Loucy (cell line): ENCODE results near the gene WLS.

Experiments
- H2AFZ ChIP-seq: fragments of 200-600 bp; sonication (generic); 2 replicates; pipeline ENCODE4 v1.6.0; 2016; ENCODE audit warnings: antibody characterized with exemption, mild to moderate bottlenecking, low read length, moderate library complexity
- H3F3A ChIP-seq: fragments of 200-600 bp; 2 replicates; pipeline ENCODE4 v1.6.0; 2016; ENCODE audit warnings: antibody characterized with exemption, low read depth, mild to moderate bottlenecking
- H3K27me3 ChIP-seq: fragments of 200-600 bp; sonication (generic); 2 replicates; pipeline ENCODE4 v1.6.1; 2014; ENCODE audit warnings: low read length, mild to moderate bottlenecking; ENCODE audit not compliant: insufficient read depth, poor library complexity, severe bottlenecking
- H3K36me3 ChIP-seq: fragments of 200-600 bp; sonication (generic); 2 replicates; pipeline ENCODE4 v1.6.1; 2016; ENCODE audit warnings: low read length; ENCODE audit not compliant: insufficient read depth
- H3K4me1 ChIP-seq: fragments of 200-600 bp; sonication (generic); 2 replicates; pipeline ENCODE4 v1.5.1; 2014; ENCODE audit warnings: low read length, mild to moderate bottlenecking; ENCODE audit not compliant: insufficient read depth, poor library complexity, severe bottlenecking
- H3K4me2 ChIP-seq: fragments of 200-600 bp; sonication (generic); 2 replicates; pipeline ENCODE4 v1.6.0; 2014; ENCODE audit warnings: antibody characterized with exemption, low read length, low read depth, mild to moderate bottlenecking; ENCODE audit not compliant: poor library complexity, severe bottlenecking
- H3K4me3 ChIP-seq: fragments of 200-600 bp; sonication (generic); 2 replicates; pipeline ENCODE4 v1.5.1; 2014; ENCODE audit warnings: low read length, mild to moderate bottlenecking, mixed read lengths; ENCODE audit not compliant: poor library complexity, severe bottlenecking
- H3K79me2 ChIP-seq: fragments of 200-600 bp; sonication (generic); 2 replicates; pipeline ENCODE4 v1.6.1; 2014; ENCODE audit warnings: low read length; ENCODE audit not compliant: insufficient read depth
- H3K9ac ChIP-seq: fragments of 200-600 bp; sonication (generic); 2 replicates; pipeline ENCODE4 v1.6.0; 2014; ENCODE audit warnings: mild to moderate bottlenecking, low read depth, low read length, moderate library complexity; ENCODE audit not compliant: poor library complexity, severe bottlenecking
- H3K9me2 ChIP-seq: fragments of 200-600 bp; sonication (generic); replicated peaks from 2 replicates; pipeline ENCODE4 v1.6.1; 2016; ENCODE audit warnings: low read depth, low read length, mixed read lengths
- H3K9me3 ChIP-seq: fragments of 200-600 bp; sonication (generic); 2 replicates; pipeline ENCODE4 v1.6.1; 2014; ENCODE audit warnings: mild to moderate bottlenecking, antibody characterized with exemption, low read length, low read depth; ENCODE audit not compliant: insufficient read depth
- H4K20me1 ChIP-seq: fragments of 200-600 bp; sonication (generic); 2 replicates; pipeline ENCODE4 v1.6.0; 2014; ENCODE audit warnings: antibody characterized with exemption, low read length, mild to moderate bottlenecking; ENCODE audit not compliant: insufficient read depth, poor library complexity, severe bottlenecking
- EZH2phosphoT487 ChIP-seq: fragments of 200-600 bp; IDR thresholded peaks from 2 replicates; pipeline ENCODE4 v1.6.1; 2018; ENCODE audit warnings: antibody characterized with exemption, mild to moderate bottlenecking, moderate library complexity, borderline replicate concordance
- TF ChIP-seq, protein P1 (sequence below): fragments of 200-600 bp; sonication (generic); conservative IDR thresholded peaks from 2 replicates; pipeline ENCODE4 v1.5.1; 2014; ENCODE audit warnings: mild to moderate bottlenecking, antibody characterized with exemption, low read length

Gene WLS

DNA sequence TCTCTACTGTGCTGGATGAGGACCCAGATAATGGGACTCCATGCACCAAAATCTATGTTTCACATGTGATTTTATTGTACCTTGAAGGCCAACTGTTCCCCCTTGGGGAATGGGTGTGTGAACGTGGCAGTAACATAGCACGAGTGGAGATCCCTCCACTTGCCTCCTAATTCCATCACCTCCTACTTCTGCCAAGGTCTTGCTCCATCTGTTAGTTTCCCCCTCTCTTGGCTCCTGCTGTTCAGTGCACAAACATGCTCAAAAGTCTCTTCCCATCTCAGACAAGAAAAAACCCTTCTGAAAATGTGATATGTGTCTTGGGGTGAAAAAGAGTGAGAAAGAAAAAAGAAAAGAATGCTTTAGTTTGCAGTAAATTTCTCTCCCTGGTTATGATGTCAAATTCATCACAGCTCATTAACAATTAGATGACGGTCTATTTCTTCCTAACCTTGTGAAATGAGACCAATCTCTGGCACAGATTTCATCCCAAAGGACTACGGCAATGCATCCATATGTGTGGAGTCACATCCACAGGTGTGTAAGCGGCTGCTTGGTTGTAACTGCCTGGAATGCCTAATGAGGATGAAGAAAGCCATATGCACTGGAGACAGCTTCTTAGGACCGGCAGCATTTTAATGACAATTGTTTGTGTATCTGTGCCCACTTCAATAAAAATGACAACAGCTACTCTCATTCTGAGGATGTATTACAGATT, 102.6 kb downstream of the WLS start:
- no peak overlapping the region for H3K4me3 ChIP-seq
- TF ChIP-seq, protein P1, sequence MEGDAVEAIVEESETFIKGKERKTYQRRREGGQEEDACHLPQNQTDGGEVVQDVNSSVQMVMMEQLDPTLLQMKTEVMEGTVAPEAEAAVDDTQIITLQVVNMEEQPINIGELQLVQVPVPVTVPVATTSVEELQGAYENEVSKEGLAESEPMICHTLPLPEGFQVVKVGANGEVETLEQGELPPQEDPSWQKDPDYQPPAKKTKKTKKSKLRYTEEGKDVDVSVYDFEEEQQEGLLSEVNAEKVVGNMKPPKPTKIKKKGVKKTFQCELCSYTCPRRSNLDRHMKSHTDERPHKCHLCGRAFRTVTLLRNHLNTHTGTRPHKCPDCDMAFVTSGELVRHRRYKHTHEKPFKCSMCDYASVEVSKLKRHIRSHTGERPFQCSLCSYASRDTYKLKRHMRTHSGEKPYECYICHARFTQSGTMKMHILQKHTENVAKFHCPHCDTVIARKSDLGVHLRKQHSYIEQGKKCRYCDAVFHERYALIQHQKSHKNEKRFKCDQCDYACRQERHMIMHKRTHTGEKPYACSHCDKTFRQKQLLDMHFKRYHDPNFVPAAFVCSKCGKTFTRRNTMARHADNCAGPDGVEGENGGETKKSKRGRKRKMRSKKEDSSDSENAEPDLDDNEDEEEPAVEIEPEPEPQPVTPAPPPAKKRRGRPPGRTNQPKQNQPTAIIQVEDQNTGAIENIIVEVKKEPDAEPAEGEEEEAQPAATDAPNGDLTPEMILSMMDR = no peak
- TF ChIP-seq EZH2phosphoT487 = no peak
- H3K79me2 ChIP-seq = no peaks in the 10 kb centered on the region
- H3K27me3 ChIP-seq = no peaks in the 10 kb centered on the region
- H3K4me1 ChIP-seq = peaks cover 5% of the 10 kb centered on the region
- H3F3A ChIP-seq = no peaks in the 10 kb centered on the region
- no peaks in the 10 kb centered on the region for H4K20me1 ChIP-seq
- H3K4me2 ChIP-seq = no peak overlapping the region
- no peak overlapping the region for H2AFZ ChIP-seq
- H3K9ac ChIP-seq = no peak overlapping the region
- no peaks in the 10 kb centered on the region for H3K9me2 ChIP-seq
- no peaks in the 10 kb centered on the region for H3K9me3 ChIP-seq
- no peaks in the 10 kb centered on the region for H3K36me3 ChIP-seq

DNA sequence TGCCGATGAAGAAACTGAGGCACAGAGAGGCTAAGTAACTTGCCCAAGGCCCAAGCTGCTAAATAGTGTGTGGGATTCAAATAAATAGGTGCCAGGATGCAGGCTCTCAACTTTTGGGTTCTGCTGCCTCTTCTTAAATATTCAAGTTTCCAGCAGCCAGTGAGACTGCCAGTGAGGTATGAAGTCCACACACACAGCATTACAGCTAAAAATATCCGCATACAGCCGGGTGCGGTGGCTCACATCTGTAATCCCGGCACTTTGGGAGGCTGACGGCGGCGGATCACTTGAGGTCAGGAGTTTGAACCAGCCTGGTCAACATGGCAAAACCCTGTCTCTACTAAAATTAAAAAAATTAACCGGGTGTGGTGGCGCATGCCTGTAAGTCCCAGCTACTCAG, 103.5 kb downstream of the WLS start:
- Histone ChIP-seq H3K9ac (no peak overlapping the region), H3K27me3 (no peaks in the 10 kb centered on the region), H3K4me2 (no peak overlapping the region), H3F3A (no peaks in the 10 kb centered on the region), H3K4me1 (peaks cover 5% of the 10 kb centered on the region), H3K36me3 (no peaks in the 10 kb centered on the region), H3K9me2 (no peaks in the 10 kb centered on the region), H3K79me2 (no peaks in the 10 kb centered on the region), H2AFZ (no peak overlapping the region), H3K9me3 (no peaks in the 10 kb centered on the region), H4K20me1 (no peaks in the 10 kb centered on the region), H3K4me3 (no peak overlapping the region)
- no peak for TF ChIP-seq EZH2phosphoT487
- TF ChIP-seq, protein P1 = no peak

DNA sequence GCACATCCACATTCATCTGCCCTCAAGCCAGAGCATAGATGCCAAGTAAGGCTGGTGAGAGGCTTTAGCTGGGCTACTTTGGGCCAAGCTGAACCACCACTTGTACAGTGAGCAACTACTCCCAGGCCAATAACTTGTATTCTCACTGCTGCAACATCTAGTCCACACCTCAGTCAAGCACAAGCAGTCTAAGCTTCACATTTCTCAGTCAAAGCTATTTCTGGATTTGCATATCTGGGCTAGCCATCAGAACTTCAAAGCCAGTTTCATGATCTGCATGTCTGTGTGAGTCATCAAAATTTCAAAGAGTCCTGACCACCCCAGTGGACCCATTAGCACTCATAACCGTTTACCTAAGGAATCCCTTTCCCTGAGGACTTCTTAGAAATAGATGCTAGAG, 104.2 kb downstream of the WLS start:
- Histone ChIP-seq H4K20me1 (no peaks in the 10 kb centered on the region), H3K4me1 (peaks cover 5% of the 10 kb centered on the region), H3K79me2 (no peaks in the 10 kb centered on the region), H2AFZ (no peak overlapping the region), H3K36me3 (no peaks in the 10 kb centered on the region), H3F3A (no peaks in the 10 kb centered on the region), H3K9me2 (no peaks in the 10 kb centered on the region), H3K9ac (no peak overlapping the region), H3K4me2 (no peak overlapping the region), H3K27me3 (no peaks in the 10 kb centered on the region), H3K4me3 (no peak overlapping the region), H3K9me3 (no peaks in the 10 kb centered on the region)
- no peak for TF ChIP-seq EZH2phosphoT487
- TF ChIP-seq, protein P1 = no peak
